Activated CD4-positive, alpha-beta T cell treated with anti-CD3 and anti-CD28 coated beads, Interleukin-2, amount 50 U/mL, for 4 hours (primary cell): ENCODE results near the gene FDXR.
"Not testable (repeated sequence)": the region's sequence is repeated elsewhere in the genome, so short reads cannot be mapped to it uniquely, and the experiment has no call there.

Experiments
- DNase-seq, 2 experiments: peaks; one replicate each; pipeline ENCODE4 v3.0.0-alpha.2; 2020

FDXR gene

GRCh38 chr17:74870512-74870911 lies 2.3 kb downstream of the FDXR start:
- DNase-seq, result no peak

GRCh38 chr17:74870028-74870427 lies 2.8 kb downstream of the FDXR start:
- not testable (repeated sequence) for DNase-seq

- no peak for DNase-seq
Measured at GRCh38 chr17:74868908-74869255, 3.9 kb downstream of the FDXR start.

GRCh38 chr17:74868251-74868907 lies 4.4 kb downstream of the FDXR start:
- no peak for DNase-seq

- no peak for DNase-seq
Measured at GRCh38 chr17:74866198-74866835, 6.5 kb downstream of the FDXR start.

- DNase-seq, result no peak
Measured at GRCh38 chr17:74865504-74866197, 7.1 kb downstream of the FDXR start.

GRCh38 chr17:74864866-74865395 lies 7.9 kb downstream of the FDXR start:
- DNase-seq, result peak; percentile 65 to 72

GRCh38 chr17:74864297-74864865 lies 8.4 kb downstream of the FDXR start:
- DNase-seq, result no peak

- DNase-seq, result no peak
Measured at GRCh38 chr17:74863420-74864296, 9.1 kb downstream of the FDXR start.

- no peak for DNase-seq
Measured at GRCh38 chr17:74862919-74863318, 9.9 kb downstream of the FDXR start.

GRCh38 chr17:74862108-74862901 lies 10.5 kb downstream of the FDXR start:
- peak; percentile 64 to 71 for DNase-seq

- DNase-seq, result no peak
Measured at GRCh38 chr17:74861662-74862107, 11.1 kb downstream of the FDXR start.

- DNase-seq, result no peak
Measured at GRCh38 chr17:74860872-74861661, 11.7 kb downstream of the FDXR start.

- DNase-seq, result no peak
Measured at GRCh38 chr17:74860229-74860871, 12.4 kb downstream of the FDXR start.

GRCh38 chr17:74859459-74860228 lies 13.2 kb downstream of the FDXR start, which contains the start of gene GRIN2C:
TSS of gene GRIN2C (minus strand) at chr17:74859885. CDS start at chr17:74855092, 4,793 bp downstream.
- peak in 1 of 2 experiments; percentile 16 for DNase-seq

- DNase-seq, result no peak
Measured at GRCh38 chr17:74858672-74859458, 13.9 kb downstream of the FDXR start.

GRCh38 chr17:74857191-74857590 lies 15.6 kb downstream of the FDXR start:
- DNase-seq, result no peak

- no peak for DNase-seq
Measured at GRCh38 chr17:74856112-74856511, 16.7 kb downstream of the FDXR start.
